HG03060 (cell line): ENCODE results near the gene CHST9.
"Not testable (repeated sequence)": the region's sequence is repeated elsewhere in the genome, so short reads cannot be mapped to it uniquely, and the experiment has no call there.

Experiments
- ATAC-seq: cut with Tn5 transposase; IDR thresholded peaks from one replicate; pipeline ENCODE4 v1.9.1; 2021; ENCODE audit warnings: low read depth, moderate number of reproducible peaks; ENCODE audit not compliant: unreplicated experiment

CHST9 gene

DNA sequence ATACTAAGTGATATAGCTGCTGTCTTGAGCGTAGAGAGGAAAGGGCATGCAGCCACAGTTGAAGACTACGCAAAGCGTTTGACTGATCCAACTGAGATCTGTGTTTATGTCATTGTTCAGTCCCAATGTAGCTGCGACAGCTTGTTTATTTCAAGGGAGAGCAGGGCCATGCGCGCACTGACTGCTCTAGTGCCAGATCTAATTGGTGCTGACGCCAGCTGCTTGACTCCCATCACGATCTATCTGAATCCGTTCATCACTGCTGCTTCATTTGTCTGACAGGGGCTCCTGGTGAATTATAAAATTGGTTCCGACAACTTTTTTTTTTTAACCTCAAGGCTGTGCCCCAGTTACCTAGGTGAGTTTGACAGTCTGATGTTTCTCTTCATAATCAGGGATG lies 75.7 kb downstream of the CHST9 start:
- no peak for ATAC-seq

DNA sequence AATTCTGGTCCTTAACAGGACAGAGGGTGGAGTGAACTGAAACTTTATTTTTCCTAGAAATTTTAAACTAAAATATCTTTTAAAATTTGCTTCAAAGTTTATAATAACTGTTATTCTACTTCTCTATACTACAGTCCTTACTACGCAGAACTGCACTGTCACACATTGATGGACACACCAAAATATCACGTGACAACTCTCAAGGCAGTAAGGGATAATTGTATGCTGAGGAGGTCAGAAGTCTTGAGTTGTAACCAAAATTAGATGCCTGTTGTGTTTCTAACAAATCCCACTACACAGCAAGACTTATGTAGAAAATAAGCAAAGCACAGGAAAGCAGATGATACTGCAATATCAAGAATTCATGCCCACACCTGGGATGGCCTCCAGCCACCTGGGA lies 76.3 kb downstream of the CHST9 start:
- no peak for ATAC-seq

DNA sequence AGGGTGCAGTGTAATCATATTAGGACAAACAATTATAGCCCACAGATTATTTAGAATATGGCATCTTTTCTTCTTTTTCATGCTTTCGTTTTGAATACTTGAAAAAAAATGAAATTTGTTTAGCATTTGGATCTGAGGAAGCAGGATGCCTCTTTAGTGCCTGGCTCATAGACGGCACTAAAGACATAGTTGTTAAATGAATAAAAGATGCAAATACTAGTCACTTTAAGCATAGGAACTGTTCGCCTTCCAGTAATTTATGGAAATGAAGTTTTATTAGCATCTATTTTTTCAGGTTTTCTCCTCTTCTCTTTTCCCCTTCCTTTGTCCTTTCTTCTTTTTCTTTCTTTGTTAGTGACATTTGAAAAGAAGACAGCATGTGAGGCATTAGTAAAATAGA lies 80.4 kb downstream of the CHST9 start:
- ATAC-seq, result no peak

DNA sequence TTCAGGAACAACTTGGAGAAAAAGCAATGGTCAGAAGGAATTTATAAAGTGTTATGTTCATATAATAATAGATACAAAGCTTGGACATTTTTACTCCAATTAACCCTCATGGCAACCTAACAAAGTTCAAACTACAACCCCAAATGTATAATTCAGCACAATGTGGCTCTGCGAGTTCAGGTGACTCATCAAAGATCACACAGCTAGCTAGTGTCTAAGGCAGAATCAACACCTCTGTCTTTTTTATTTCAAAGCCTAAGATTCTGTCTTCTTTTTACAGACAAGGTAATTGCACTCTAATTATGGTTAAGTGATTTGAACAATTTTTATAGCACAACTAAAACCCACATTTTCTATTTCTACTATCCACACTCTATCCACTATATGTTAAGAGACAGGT lies 90.5 kb downstream of the CHST9 start:
- ATAC-seq, result no peak

DNA sequence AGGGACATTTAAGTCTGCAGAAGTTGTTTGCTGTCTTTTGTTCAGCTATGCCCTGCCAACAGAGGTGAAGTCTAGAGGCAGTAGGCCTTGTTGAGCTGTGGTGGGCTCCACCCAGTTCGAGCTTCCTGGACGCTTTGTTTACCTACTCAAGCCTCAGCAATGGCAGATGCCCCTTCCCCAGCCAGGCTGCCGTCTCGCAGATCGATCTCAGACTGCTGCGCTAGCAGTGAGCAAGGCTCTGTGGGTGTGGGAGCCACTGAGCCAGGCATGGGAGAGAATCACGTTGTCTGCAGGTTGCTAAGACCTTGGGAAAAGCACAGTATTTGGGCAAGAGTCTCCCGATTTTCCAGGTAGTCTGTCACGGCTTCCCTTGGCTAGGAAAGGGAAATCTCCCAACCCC lies 91.8 kb downstream of the CHST9 start:
- not testable (repeated sequence) for ATAC-seq

DNA sequence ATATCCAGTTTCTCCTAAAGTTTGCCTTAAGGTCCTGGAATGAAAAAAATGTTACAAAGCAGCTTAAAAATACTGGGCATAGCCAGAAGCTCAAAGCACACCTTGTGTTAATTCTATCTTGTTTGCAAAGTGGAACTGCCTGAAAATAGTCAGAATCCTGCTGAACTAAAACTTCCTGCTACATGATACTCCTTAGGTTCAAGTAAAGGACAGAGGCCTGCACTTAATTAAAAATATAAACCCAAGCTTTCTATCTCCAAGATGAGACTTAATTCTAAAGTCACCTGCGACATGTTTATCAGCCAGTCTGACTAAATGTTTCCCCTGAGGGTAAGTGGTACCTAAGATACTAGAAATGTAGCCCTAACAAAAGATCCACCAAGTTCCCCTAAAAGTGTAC lies 103.4 kb downstream of the CHST9 start:
- ATAC-seq, result no peak

DNA sequence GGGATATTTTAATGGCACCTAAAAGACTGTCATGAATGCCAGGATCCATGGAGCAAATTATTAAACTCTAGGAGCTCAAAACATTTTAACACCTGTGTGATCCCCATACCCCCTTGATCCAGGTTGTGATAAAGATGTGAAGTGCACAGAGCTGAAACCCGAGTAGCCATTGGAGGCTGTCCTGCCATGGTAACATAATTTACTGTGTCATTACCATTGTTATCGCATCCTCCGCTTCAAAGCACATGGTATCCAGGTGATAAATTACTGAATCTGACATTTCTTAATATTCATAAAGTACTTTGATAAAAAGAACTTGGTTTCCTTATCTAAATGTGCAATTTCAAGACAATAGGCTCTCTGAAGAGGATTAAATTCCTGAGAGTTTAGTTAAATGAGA lies 109.3 kb downstream of the CHST9 start:
- no peak for ATAC-seq

DNA sequence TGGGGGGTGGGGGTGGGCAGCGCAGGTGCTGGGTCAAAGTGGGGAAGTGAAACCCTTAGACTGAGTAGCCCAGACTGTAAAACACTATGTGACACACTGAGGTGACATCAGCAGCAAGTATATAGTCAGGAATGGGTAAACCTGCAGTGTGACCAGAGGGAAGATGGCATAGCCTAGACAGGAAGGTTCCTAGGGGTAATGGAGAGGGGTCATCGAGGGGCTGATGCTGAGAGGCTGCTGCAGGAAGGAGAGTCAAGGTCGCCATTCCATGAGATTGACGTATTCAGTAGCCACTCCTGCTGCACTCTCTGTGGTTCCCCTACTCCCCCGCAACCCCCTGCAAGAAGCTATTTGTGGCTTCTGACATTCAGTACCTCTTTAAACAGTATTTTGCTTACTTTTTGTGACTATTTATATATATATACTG lies 111.7 kb downstream of the CHST9 start:
- peak; percentile 84 for ATAC-seq

DNA sequence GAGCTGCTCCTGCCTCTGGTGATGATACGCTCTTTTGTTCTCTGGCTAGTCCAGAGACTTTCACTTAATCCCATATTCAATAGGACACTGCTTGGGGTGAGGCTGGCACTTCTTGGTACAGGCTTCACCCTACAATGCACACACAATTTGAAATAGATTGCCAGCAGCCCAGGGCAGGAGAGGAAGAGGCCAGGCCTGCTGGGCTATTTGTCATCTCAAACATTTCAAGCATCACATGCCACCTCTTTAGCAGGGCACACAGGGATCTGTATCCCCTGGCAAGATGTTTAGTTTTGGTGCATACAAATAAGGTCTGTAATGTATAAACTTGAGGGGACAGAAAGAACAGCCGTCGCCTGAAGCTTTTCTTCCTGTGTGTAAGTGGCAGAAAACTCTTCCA lies 120.4 kb downstream of the CHST9 start:
- no peak for ATAC-seq

DNA sequence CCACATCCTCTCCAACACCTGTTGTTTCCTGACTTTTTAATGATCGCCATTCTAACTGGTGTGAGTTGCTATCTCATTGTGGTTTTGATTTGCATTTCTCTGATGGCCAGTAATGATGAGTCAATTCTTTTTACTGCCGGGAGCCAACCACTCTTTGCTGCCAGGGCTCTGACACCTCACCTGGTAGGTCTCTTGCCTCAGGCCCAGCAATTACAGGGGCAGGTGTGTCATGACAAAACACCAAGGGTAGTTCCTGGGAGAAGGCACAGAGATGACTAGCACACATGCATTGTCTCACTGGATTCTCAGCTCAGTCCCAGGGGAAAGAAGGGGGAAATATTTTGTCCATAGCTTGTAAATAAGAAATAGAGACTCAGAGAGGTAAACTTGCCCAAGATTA lies 122.3 kb downstream of the CHST9 start:
- ATAC-seq, result no peak

DNA sequence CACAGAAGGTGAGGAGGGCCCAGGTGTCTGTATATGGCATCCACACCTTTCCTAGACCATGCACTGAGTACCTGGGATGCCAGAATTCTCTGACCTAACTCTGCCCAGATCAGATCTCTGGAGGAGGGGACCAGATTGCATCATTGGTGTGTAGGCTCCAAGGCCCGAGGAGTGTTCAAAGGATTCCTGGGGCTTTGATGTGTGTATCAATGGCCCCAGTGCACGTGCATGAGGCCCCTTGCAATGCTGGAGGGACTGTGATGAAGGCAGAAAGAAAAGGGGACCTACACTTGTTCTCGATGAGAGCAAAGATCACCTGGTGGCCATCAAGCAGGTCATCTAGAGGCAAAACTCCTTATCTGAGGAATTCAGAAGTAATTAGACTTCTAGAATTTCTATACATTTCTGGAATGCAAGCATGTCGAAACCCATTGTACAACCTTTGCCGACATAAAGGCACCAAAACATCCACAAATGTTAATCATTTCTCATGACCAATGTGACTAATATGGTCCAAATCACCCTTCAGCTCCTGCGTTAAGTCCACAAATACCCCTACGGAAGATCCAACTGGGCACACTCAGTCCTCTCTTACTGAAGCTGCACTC lies 123.5 kb downstream of the CHST9 start:
- ATAC-seq, result no peak

DNA sequence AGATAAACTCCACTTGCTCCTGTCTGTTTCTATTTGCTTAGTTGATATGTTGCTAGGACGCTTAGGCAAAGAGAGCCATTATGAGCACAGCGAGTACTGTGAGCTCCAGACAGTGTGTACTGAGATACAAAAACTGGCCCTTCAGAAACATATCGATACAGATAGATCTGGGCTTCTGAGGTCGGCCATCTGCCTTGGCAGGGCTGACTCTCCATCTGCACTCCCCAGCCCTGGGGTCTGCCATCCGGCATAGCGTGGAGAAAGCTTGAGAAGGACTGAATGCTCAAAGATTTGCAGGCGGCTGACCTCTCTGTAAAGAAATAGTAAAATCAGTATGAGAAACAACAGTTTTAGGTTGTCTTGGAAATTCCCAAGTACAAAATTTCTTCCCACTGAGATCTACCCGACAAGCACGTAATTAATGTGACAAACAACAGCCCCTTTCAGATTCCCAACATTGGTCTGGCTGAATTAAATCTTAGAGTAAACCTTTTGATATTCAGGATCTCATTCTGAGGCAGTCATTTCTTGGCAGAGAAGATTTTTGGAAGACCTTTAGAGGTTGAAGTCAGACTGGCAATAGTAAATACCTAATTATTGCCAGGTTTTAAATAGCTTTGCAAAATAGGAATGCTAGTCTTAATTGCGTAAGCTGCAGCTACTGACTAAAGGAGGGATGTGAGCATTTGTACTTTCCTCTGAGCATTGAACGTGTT lies 127.4 kb downstream of the CHST9 start:
- no peak for ATAC-seq

DNA sequence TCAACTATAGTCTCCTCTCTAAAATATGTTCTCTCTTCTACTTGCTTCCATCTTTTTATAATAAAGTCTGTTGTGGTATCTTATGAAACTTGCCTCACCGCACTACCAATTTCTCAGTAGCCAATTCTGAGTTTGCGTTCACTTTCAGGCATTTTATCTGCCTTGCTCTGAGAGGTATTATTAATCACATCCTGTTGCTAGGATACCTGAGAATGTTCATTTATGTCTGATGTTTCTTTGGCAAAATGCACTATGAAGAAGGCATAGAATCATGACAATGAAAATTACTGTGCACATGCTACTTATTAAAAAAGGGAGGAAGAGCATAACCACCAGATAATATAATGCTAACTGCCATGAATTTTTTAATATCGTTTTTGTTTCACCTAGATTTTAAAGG lies 130.2 kb downstream of the CHST9 start:
- no peak for ATAC-seq

DNA sequence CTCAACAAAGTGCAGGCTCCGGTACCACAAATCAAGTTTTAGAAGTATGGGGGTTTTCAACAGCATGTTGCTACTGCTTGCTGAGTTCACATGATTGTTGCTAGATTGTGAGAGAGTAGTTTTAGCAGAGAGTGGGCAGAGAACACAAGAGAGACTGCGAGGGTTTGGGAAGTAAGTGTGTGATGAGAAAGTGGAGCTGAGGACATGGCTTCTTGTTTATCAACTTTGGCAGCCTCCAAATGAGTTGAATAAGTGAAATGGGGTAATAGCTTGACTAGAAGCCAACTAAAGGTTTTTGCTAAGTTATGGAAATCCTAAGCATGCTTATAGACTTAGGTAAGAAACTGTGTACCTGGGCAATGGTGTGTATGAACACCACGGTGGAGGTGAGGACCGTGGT lies 135.1 kb downstream of the CHST9 start:
- no peak for ATAC-seq

DNA sequence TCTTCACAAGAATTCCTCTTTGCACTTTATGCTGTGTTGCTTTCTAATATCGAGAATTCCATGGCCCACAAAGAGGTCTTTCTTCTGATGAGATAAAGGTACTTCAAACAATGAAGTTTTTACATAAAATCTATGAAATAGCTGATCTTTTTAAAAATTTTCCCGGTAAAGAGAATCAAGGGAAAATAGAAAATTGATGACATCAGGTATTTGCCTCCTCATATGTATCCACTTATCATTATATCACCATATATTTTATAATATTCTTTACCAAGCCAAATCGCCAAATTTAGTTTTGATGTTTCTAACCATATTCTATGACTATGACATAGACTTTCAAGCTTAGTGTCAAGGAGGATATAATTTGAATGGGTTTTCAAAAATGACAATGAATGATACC lies 139.8 kb downstream of the CHST9 start:
- no peak for ATAC-seq

DNA sequence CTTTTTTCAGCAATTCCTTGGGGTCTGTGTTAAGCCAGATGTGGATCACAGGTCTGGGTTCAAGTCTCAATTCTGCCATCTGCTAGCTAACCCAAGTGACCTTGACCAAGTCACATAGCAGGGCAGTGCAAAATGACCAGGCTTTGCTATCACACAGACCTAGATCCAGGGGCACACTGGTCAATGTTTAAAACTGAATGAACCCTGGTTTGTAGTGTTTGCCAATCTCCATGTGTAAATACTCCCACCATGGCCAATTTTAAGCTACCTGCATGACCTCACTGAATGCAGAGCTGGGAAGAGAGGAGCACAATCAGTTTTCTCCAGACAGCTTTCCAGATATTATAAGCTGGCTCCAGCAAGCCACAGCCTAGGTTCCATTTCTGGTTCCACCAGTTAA lies 142.9 kb downstream of the CHST9 start:
- ATAC-seq, result no peak

DNA sequence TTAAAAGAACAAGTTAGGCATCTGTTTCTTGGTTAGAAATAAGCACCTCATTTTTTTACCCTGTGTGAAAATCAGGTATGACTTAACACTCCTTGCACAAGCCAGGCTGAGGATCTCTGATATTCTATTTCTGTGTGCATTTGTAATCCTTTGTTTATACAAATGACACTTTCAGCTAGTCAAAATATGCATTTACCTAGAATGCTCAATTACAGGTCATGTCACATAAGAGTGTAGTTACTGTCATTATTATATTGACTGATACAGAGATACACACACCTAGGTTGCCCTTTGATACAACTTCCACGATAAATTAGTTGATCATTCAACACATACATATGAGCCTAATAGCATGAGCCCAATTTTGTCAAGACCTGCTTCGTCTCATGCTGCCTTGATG lies 144.3 kb downstream of the CHST9 start:
- ATAC-seq, result no peak

DNA sequence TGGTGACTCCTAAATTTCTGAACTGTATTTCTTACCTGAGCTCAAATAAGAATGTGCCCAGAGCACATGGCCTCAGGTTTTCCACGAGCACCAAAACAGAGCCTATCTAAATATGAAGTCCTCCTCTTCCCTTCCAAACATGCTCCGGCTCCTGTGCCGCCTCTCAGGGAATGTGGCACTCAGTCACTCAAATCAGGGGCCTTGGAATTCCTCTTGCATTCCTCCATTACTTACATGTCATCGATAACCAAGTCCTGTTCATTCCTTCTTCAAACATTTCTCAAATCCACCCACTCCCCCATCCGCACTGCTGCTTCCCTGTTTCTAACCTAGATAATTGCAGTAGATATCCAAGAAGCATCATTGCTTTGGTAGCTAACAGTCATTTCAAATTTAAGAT lies 151.4 kb downstream of the CHST9 start:
- no peak for ATAC-seq

DNA sequence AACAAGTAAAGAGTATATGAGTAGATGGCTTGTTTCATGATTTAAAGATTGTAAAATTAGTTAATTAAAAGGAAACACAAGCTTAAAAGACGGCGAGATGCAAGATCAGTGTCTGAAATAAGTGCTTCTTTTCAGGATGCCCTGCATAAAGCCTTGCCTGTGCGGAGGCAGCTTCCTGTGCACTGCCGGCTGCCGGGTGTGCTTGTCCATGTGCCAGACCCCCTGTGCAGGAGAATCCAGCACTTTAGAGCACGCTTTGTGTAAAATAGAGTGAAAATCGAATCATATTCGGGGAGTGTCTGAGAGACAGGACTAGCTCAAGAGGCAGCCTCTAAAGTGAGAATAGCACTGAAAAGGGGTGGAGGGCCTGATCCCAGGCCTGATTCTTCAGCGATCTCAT lies 154.7 kb downstream of the CHST9 start:
- no peak for ATAC-seq

DNA sequence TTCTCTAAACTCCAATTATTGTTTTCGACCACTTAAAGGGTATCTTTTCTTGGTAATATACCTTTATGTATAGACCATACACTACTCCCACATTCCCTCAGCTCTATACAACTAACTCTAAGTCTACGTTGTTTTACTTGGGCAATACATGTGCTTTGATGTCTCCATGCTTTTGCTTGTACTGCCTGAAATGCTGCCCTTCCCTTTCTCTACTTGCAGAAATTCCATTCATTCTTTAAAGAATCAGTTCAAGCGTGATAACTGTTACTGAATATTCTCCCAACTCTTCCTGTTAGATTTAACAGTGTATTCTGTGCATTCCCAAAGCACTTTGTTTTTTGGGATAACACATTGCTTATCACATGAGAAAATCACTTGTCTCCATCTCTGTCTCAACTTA lies 162.6 kb downstream of the CHST9 start:
- ATAC-seq, result no peak

DNA sequence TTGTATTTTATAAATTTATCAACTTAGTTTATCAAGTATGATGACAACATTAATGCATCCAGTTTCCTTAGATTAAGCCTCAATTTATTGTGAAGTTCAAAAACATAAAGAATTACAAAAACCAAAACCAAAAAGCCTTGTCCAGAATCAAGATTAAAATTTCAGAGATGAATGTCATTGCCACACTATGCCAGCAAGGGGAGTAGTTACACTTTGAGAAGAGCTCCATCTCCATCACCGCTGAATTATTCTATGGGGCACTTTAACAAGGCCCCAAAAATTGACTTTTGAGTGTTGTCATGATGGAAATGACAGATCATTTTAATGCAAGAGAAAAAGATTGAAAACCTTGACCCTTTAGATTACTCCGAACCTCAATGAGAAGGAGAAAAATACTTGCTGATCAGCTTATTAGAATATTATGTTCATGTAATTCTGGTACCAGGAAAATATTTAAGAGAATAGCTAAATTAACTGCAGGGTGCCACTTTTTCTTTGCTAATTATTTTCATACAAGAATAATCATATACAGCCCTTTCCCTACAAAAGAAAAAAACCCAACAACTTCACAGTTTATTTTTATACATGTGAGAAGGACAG lies 167.1 kb downstream of the CHST9 start:
- no peak for ATAC-seq

DNA sequence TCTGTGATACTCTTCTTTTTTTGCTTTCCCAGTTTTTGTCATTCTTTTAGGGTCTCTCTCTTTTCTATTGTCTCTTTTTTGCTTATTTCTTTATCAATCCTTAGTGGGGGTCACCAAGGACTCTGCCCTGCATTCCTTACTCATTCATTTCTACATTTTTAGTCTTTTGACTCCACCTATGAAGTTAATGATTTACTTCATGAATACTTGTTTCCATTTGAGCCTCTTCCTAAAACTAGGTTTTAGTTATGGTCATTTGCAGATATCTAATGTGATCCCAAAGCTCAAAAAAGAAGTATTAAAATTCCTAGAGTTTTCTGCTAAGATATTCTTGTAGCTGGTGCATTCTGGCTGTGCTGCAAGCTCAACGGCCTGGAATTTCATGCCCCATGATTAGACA lies 170.3 kb downstream of the CHST9 start:
- no peak for ATAC-seq
